KOPT-K1 (cell line): ENCODE measurements around the gene SHISAL1.
"Not testable (repeated sequence)": the region's sequence is repeated elsewhere in the genome, so short reads cannot be mapped to it uniquely, and the experiment has no call there.

ENCODE experiments used
- H3K27ac ChIP-seq: fragments of 200-600 bp; sonication (generic); 2 replicates; pipeline ENCODE4 v1.5.1; 2016; ENCODE audit warnings: antibody characterized with exemption, mild to moderate bottlenecking, low read depth, low read length; ENCODE audit not compliant: poor library complexity, severe bottlenecking
- H3K36me3 ChIP-seq: fragments of 200-600 bp; sonication (generic); 2 replicates; pipeline ENCODE4 v1.5.1; 2017; ENCODE audit warnings: antibody characterized with exemption, mild to moderate bottlenecking, low read length, moderate library complexity; ENCODE audit not compliant: insufficient read depth
- H3K9me3 ChIP-seq: fragments of 200-600 bp; sonication (generic); 2 replicates; pipeline ENCODE4 v1.5.1; 2017; ENCODE audit warnings: antibody characterized with exemption, low read length, mild to moderate bottlenecking; ENCODE audit not compliant: insufficient read depth, poor library complexity, severe bottlenecking

Gene SHISAL1

DNA sequence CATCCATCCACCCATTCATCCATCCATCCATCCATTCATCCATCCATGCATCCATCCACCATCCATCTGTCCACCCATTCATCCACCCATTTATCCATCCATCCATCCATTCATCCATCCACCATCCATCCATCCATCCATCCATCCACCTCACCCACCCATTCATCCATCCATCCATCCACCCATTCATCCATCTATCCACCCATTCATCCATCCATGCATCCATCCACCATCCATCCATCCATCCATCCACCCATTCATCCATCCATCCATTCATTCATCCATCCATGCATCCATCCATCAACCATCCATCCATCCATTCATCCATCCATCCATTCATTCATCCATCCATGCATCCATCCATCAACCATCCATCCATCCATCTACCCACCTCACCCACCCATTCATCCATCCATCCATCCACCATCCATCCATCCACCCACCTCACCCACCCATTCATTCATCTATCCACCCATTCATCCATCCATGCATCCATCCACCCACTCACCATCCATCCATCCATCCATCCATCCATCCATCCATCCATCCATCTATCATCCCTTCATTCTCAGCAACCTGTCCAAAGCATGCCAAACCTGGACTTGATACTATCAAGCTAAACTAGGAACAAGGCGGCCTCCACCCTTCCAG is 10.5 kb upstream of the SHISAL1 start:
- H3K9me3 ChIP-seq, H3K36me3 ChIP-seq, H3K27ac ChIP-seq: not testable (repeated sequence)

DNA sequence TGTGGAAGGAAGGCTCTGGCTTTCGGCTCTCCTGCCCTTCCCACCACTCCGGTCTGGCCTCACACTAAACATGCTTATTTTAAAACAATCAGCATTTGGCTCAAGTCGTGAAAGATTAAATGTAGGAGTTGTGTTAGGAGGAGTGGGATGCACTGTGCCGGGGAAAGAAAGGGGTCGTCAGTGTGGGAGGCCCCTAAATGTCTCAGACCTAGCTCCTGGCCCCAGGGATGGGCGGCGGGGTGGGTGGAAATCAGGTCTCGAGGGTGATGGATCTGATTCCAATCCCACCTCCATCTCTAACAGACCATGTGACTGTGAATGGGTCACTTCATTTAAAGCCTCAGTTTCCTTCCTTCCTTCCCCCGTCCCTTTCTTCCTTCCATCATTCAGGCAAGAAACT is 6.9 kb upstream of the SHISAL1 start:
- H3K36me3 ChIP-seq, result no peaks in the 10 kb centered on the region
- H3K9me3 ChIP-seq, result no peaks in the 10 kb centered on the region
- no peak overlapping the region for H3K27ac ChIP-seq

DNA sequence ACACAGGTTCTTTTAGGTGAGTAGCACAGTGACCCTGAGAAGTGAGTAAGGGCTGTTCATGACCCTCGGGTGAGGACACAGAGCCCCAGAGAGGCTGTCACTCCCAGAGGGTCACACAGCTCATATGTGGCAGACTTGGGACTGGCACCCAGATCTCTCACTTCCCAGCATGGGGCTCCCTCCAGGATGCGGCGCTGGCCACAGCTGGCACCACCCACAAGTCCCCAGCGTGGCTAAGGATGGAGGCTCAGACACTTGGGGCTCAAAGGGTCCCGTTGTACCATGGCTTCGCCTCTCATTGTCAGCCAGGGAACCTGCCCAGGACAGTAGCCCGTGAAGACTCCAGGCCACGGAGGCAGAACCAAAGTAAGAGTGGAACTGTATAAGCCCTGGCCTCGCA is 6.0 kb upstream of the SHISAL1 start:
- no peaks in the 10 kb centered on the region for H3K9me3 ChIP-seq
- H3K27ac ChIP-seq, result no peak overlapping the region
- H3K36me3 ChIP-seq, result no peaks in the 10 kb centered on the region

DNA sequence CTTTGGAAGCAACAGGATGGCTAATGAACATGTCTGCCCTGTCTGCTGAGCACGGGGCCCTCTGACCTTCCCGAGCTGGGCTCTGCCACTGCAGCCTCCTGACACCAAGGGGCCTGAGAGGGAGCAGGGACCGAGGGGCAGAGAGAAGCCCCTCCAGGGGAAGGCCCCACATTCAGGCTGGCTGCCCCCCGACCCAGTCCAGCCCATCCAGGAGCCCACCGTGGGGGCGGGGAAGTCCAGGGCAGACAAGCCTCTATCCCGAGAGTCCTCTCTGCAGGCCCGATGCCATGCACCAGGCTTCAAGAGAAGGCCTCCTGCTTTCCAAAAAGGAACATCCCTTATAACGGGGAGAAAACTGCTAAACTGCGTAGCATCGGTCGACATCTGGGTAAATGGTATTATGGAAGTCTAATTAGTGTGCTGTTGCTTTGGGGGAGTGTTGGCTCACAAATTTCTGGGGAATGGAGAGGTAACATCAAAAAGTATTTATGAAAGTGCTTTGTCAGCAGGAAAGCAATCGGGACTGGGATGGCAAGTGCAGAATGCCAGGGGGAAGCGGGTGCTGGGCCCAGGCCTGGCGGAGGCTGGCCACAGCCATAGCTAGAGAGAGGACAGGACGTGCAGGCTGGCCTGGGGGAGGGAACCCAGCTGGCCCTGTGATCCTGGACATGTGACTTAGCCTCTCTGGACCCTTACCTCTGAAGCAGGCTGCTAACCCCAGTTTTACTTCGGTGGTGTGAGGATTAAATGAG is 5.3 kb upstream of the SHISAL1 start:
- Histone ChIP-seq H3K36me3 (no peaks in the 10 kb centered on the region), H3K27ac (no peak overlapping the region), H3K9me3 (no peaks in the 10 kb centered on the region)

DNA sequence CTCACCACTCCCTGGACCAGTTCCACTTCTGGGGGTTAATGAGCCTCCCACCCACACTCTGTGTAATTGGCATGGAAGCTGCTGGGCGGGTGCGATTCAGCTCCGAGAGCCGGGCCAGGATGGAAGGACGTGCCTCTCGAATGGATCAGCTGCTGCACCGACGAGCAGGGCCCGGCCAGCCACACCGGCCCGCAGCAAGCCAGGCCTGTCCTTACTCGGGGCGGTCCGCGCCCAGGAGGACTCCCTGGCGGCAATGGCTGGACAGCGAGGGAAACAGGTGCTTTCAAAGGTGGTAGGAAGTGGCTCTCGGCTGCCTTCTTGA is 4.3 kb upstream of the SHISAL1 start:
- Histone ChIP-seq H3K9me3 (no peaks in the 10 kb centered on the region), H3K36me3 (no peaks in the 10 kb centered on the region), H3K27ac (no peak overlapping the region)

DNA sequence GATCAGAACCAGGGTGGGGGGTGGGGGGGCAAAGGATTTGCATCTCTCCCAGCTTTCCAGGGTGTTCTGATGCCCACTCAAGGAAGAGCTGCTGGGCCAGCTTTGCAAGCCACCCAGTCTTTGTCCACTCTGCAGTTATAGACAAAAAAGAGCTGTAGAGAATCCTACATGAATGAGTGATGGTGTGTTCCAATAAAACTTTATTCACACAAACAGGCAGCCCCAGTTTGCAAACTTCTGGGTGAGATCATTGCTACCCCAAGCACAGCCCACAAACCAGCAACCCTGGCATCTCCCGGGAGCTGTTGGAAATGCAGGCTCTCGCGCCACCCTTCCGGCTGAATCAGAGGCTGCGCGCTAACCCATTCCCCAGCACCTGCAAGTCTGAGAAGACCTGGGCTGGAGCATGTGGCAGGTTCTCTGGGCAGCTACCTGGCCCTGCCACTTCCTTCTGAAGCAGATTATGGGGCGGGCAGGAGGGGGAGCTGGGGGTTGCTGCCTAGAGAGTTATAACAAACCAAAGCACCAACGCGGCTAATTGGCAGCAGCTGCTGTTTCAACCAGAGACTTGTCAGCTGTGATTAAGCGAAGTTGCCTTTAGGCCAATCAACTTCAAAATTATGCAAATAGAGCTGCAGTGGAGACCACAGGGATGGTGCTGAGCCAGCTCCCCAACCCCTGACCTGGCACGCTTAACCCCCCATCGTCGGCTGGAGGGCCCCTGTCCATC is 3.8 kb upstream of the SHISAL1 start:
- Histone ChIP-seq H3K36me3 (no peaks in the 10 kb centered on the region), H3K9me3 (no peaks in the 10 kb centered on the region), H3K27ac (no peak overlapping the region)

DNA sequence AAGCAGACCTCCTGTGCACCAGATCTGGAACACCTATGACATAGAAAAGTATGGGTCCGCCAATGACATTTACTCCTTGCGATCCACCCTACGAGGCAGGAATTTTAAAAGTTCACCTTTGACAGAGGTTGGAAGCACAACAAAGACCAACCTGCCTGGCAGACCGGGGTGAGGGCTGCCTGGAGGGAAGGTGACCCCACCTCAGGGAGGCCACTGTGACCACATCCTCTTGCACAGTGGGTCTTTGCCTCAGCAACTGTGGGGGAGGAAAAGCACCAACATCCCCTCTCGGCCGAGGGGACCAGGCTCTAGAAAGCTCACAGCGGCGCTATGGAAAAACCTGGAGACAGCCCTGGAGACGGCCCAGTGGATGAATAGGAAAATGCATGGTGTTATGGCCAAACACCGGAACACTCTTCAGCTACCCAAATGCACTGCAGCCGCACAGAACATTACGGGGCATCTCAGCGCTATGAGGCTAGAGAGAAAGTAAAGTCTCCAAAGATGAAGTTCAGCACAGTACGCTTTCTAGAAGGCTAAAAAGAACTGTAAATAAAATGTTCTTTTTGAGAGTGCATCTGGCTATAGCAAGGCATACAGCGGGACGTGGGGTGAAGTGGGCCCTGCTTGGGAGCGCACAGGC is 1.8 kb upstream of the SHISAL1 start:
- no peaks in the 10 kb centered on the region for H3K9me3 ChIP-seq
- H3K27ac ChIP-seq, result no peak overlapping the region
- no peaks in the 10 kb centered on the region for H3K36me3 ChIP-seq

DNA sequence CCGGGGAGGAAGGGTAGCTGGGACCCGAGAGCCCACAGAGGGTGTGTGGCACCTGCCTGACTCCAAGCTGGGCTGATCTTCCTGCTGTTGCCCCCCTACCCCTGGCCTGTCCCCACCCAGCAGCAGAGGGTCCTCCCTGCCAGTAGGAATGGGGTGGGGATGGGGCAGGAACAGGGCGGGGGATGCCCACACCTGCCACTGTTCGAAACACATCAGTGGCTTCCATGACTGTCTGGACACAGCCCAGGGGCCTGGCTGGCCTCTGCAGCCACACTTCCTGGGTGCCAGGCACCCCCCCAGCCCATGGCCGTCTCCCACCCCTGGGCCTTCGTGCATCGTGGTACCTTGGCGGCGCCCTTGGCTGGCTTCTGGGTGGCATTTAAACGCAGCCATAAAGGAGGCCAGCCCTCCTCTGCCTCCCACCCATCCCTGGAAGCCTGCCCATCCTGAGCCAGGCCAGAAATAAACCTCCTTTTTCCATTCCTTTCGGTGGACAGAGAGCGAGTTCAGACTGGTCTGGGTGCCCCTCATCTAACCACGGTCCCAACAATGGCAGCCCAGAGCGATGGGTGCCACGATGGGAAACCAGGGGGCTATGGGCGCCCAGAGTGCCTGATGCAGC is 745 bp upstream of the SHISAL1 start:
- Histone ChIP-seq H3K9me3 (no peaks in the 10 kb centered on the region), H3K27ac (no peak overlapping the region), H3K36me3 (no peaks in the 10 kb centered on the region)

DNA sequence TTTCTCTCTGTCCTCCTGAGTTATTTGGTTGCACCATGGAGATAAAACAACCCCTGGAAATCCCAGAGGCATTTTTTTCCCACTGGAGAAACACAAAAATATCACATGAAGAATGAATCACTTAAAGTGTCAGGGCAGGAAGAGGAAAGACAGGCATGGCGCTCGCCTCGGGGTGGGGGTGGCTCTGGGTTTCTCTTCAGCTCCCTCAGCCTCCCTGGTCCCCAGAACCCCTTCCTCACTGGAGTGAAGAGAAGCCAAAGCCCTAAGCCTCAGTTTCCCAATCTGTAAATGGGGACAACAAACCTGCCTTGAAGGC is 938 bp downstream of the SHISAL1 start:
- no peak overlapping the region for H3K27ac ChIP-seq
- H3K9me3 ChIP-seq, result no peaks in the 10 kb centered on the region
- no peaks in the 10 kb centered on the region for H3K36me3 ChIP-seq

DNA sequence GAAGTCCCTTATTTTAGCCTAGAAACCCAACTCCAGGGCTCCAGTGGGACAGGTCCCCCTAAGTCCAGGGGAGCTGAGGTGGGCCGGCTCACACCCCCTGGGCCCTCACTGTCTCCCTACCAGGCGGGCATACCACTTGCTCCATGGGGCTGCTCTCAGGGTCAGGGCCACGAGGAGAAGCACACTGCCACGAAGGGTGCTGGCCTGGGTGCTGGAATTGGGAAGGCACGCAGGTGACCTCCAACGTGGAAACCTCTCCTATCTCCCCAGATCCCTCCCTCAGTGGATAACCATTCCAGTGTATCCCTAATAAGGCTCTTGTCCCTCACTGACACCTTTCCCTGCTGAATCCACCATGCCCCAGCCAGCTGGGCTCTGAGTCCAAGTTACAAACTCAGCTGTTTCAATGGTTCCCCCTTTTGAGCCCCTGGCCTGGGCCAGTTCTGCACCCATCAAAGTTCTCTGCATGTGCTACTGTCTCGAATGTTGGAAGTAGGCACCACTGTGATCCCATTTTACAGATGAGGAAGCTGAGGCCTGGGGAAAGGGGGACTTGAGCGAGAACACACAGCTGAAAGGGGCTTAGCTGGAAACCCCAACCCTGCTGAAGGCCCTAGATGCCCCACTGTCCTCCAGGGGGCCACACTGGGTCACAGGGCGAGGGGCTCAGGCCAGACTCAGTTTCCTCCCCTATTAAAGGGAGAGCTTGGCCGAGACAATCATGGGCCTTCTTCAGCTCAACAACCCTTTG is 1.5 kb downstream of the SHISAL1 start:
- H3K9me3 ChIP-seq, result no peaks in the 10 kb centered on the region

DNA sequence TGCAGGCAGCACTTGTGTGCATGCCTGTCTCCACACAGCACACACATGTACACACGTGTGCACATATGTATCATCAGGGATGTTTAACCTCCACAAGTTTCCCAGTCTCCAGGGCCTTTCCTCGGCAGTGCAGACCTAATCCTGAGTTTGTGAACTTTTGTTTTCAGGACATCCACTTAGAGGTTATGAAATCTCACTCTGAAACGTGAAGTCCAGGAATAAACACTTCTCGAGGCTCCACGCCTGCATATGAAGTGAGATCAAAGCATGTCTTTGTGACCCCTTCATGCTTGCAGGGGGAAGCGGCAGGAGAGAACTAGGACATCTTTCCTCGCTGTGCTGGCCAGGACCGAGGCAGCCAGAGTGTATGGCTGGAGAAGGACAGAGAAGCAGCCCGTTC is 3.1 kb downstream of the SHISAL1 start:
- Histone ChIP-seq H3K27ac (no peak overlapping the region), H3K9me3 (no peaks in the 10 kb centered on the region), H3K36me3 (no peaks in the 10 kb centered on the region)

More for the DNA sequence above, 1.5 kb downstream of the SHISAL1 start:
- no peak overlapping the region for H3K27ac ChIP-seq
- no peaks in the 10 kb centered on the region for H3K36me3 ChIP-seq

DNA sequence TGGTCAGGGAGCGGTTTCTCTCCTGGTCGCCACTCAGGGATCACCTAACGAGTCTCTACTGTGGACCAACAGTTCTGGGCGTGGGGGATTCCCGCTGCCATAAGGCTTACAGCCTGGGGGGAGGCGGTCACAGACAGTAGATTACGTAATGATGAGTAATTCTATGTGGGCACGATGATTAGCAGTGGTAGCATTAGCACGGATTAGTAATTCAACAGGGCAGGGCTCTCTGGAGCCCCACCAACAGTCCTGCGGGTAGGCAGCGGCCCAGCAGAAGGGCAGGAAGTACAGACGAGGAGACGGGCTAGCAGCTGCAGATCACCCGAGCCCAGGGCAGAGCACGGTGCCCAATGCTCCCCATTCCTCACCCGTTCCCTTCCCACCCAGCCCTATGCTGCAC is 3.6 kb downstream of the SHISAL1 start:
- Histone ChIP-seq H3K9me3 (no peaks in the 10 kb centered on the region), H3K36me3 (no peaks in the 10 kb centered on the region), H3K27ac (no peak overlapping the region)

DNA sequence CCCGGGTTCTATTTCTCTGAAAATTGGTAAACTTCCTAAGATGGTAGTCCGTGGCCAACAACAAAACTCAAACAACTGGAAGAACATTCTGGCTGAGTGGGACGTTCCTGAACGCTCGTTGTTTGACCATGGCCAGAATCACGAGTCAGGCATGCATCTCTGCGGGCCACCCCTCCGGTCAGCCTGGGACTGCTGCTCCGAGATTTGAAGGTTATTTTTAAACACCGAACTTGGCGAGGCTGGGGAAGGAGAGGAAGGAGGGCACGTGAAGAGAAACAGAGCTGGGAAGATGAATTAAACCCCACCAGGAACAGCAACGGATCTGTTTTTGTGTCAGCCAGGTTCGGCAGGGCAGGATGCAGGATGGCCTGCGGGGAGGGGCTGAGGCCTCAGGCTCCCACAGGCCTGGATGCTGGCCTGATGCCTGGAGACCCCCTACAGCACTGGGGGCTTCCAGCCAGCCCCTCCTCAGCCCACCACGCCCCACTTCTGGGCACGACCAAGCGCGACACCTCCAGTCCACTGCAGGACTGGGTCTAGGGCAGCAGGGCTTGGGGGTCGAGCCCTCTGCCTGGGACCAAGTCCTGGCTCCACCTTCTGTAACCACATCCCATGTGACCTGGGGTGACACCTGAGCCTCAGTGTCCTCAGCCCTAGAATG is 5.1 kb downstream of the SHISAL1 start:
- Histone ChIP-seq H3K9me3 (no peaks in the 10 kb centered on the region), H3K27ac (no peak overlapping the region)

DNA sequence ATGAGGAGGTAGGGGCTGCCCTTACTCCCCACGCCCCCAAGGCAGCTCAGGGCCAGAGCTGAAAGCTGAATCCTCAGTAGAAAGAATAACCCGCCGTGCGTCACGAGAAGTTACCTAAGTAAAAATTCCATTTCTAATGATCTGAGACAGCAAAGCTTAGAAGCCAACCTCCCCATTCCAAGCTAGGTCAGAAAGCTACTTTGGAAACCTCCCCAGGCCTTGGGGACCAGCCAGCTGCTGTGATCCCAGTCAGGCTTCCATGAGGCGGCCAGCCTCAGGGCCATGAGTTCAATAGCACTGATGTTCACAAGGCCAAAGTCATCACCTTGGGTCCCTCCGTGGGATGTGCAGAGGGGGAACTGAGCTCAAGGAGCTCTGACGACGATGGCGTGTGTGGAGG is 6.9 kb downstream of the SHISAL1 start:
- H3K36me3 ChIP-seq, result no peaks in the 10 kb centered on the region
- no peaks in the 10 kb centered on the region for H3K9me3 ChIP-seq
- H3K27ac ChIP-seq, result no peak overlapping the region

More for the DNA sequence above, 5.1 kb downstream of the SHISAL1 start:
- H3K36me3 ChIP-seq, result no peaks in the 10 kb centered on the region
